ENCODE data around the gene VTI1A. TPM values are rescaled to one million over a fixed set of nuclear protein-coding genes. Genes with fewer than 3 reads are reported as not detected.

The VTI1A gene
- polyA plus RNA-seq, 1 donor from 2014 or later = 28.7 TPM

DNA sequence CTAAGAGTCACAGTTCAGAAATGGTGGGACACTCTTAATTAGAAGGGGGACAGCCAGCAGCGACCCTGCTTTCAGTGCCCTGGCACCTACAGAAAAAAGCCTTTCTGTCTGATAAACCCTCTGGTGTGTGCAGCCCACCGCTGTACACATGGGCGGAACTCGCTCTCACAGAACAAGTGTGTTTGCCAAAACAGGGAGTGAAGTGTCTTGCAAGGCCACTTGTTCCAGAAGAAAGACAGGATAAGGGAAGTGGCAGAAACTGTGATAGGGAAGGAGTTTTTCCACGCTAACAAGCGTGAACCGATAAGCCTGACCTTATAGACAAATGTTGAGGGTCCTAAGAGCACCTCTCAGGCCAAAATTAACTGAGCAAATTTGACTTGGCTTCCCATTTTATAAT, 299.3 kb downstream of the VTI1A start (continued):
- TF ChIP-seq, protein P1, sequence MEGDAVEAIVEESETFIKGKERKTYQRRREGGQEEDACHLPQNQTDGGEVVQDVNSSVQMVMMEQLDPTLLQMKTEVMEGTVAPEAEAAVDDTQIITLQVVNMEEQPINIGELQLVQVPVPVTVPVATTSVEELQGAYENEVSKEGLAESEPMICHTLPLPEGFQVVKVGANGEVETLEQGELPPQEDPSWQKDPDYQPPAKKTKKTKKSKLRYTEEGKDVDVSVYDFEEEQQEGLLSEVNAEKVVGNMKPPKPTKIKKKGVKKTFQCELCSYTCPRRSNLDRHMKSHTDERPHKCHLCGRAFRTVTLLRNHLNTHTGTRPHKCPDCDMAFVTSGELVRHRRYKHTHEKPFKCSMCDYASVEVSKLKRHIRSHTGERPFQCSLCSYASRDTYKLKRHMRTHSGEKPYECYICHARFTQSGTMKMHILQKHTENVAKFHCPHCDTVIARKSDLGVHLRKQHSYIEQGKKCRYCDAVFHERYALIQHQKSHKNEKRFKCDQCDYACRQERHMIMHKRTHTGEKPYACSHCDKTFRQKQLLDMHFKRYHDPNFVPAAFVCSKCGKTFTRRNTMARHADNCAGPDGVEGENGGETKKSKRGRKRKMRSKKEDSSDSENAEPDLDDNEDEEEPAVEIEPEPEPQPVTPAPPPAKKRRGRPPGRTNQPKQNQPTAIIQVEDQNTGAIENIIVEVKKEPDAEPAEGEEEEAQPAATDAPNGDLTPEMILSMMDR (IDR thresholded peaks at IDR 0.05; ENCODE audit: poor library complexity, severe bottlenecking) = no peak
- TF ChIP-seq POLR2AphosphoS5 (IDR thresholded peaks at IDR 0.05) = no peak
- no peak for TF ChIP-seq EP300 (conservative IDR thresholded peaks at IDR 0.05; ENCODE audit: poor library complexity, severe bottlenecking)

DNA sequence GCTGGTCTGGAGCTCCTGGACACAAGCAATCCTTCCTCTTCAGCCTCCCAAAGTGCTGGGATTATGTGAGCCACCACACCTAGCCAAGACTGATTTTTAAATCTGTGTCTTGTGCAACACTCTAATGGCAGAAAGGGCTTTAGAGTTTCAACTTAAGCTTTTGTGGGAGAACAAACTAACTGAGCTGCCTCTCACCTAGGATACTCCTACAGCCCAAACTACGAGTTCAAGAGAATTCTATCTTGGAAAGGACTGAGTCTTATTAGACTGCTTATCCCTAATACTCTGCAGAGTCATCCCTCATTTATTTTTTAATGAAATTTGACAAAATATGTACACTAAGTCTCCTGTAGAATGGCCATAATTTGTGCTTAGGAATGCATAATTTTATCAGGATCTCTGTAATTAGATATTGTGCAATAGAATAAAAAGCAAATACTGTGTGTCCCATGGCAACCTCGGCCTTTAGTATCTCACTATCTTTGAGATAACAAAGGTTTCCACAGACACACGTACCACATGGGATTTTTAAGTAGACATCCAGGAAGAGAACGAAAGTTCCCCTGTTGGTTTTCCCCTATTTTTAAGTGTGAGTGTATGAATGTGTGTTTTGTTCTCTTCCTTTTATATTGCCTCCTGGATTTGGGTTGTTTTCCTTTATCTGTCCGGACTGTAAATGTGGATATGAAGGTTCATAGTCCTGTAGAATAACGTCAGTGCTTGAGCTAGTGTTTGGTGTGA, 303.6 kb downstream of the VTI1A start:
- H3K4me3 ChIP-seq (ENCODE audit: low read length) = no peak overlapping the region
- no peaks in the 10 kb centered on the region for H3F3A ChIP-seq (ENCODE audit: insufficient read depth, low read length, poor library complexity, severe bottlenecking)
- H3K9me3 ChIP-seq (ENCODE audit: low read length) = no peaks in the 10 kb centered on the region
- H3K79me2 ChIP-seq (replicated peaks; ENCODE audit: insufficient read depth, low read length) = no peaks in the 10 kb centered on the region
- H3K27me3 ChIP-seq (ENCODE audit: insufficient read depth, low read depth, low read length) = no peaks in the 10 kb centered on the region
- H3K9me2 ChIP-seq (ENCODE audit: insufficient read depth, low read length) = no peaks in the 10 kb centered on the region
- no peaks in the 10 kb centered on the region for H3K36me3 ChIP-seq (ENCODE audit: insufficient read depth, low read length)
- no peak overlapping the region for H2AFZ ChIP-seq (ENCODE audit: low read depth, low read length)
- TF ChIP-seq MXI1 (conservative IDR thresholded peaks at IDR 0.05; ENCODE audit: poor library complexity, severe bottlenecking) (no peak), TAF1 (IDR thresholded peaks at IDR 0.05; ENCODE audit: low read depth) (no peak), SMC3 (conservative IDR thresholded peaks at IDR 0.05; ENCODE audit: poor library complexity) (no peak), POLR2AphosphoS5 (IDR thresholded peaks at IDR 0.05) (no peak), EP300 (conservative IDR thresholded peaks at IDR 0.05; ENCODE audit: poor library complexity, severe bottlenecking) (no peak), EZH2 (IDR thresholded peaks at IDR 0.05; ENCODE audit: borderline replicate concordance, insufficient read depth, low read length, poor library complexity, severe bottlenecking) (no peak)
- TF ChIP-seq, protein P2, sequence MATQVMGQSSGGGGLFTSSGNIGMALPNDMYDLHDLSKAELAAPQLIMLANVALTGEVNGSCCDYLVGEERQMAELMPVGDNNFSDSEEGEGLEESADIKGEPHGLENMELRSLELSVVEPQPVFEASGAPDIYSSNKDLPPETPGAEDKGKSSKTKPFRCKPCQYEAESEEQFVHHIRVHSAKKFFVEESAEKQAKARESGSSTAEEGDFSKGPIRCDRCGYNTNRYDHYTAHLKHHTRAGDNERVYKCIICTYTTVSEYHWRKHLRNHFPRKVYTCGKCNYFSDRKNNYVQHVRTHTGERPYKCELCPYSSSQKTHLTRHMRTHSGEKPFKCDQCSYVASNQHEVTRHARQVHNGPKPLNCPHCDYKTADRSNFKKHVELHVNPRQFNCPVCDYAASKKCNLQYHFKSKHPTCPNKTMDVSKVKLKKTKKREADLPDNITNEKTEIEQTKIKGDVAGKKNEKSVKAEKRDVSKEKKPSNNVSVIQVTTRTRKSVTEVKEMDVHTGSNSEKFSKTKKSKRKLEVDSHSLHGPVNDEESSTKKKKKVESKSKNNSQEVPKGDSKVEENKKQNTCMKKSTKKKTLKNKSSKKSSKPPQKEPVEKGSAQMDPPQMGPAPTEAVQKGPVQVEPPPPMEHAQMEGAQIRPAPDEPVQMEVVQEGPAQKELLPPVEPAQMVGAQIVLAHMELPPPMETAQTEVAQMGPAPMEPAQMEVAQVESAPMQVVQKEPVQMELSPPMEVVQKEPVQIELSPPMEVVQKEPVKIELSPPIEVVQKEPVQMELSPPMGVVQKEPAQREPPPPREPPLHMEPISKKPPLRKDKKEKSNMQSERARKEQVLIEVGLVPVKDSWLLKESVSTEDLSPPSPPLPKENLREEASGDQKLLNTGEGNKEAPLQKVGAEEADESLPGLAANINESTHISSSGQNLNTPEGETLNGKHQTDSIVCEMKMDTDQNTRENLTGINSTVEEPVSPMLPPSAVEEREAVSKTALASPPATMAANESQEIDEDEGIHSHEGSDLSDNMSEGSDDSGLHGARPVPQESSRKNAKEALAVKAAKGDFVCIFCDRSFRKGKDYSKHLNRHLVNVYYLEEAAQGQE (IDR thresholded peaks at IDR 0.05; ENCODE audit: borderline replicate concordance) = no peak
- TF ChIP-seq, protein P1 (IDR thresholded peaks at IDR 0.05; ENCODE audit: poor library complexity, severe bottlenecking) = no peak
- no peak overlapping the region for H3K27ac ChIP-seq (ENCODE audit: low read length)
- H3K9ac ChIP-seq (ENCODE audit: low read length) = no peak overlapping the region
- no peaks in the 10 kb centered on the region for H4K20me1 ChIP-seq (ENCODE audit: insufficient read depth)
- no peak overlapping the region for H3K4me2 ChIP-seq (ENCODE audit: low read length)
